NK-92 (cell line): ENCODE data around the gene OTUD5.
A peak's percentile ranks its signal among the peaks of the same experiment; 100 is the strongest.

Source experiments
- DNase-seq: peaks from one replicate; lab custom pipeline; 2025; ENCODE audit not compliant: unreplicated experiment; lab: John Stamatoyannopoulos, UW

OTUD5 gene

DNA sequence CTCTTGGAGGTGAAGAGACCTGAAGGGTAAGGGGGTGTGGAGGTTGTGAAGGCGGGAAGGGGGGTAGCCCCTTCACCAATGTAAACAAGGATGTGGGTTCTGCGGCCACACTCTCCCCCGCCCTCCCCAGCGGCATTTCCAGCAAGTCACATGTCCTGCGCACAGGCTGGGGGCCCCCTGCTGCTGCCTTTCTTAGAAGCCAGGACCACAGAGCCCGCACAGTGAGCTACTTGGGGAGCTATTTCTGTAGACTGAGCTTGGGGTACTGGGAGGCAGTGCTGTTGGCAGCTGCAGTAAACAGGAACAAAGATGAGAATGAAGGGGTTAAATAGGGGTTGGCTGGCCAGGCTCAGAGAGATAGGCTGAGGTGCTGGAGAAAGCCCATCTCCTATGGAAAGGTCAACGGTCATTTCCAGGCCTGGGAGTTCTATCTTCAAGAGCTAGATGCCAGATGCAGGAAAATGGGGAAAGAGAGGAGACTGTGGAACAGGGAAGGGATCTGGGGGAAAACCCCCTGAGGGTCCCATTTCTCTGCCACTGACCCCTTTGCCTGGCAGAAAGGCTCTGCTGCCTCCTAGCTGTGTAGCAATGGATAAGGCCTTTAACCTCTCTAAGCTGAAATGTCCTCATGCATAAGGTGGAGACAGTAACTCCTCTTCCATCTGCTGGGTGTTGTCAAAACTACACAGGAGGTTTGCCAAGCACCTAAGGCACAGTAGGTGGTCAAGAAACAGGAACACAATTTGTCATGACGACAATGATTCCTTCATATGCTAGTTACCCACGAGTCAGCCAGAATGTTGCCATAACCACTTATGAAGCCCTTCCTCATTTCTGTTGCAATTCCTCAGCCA lies 20.1 kb downstream of the OTUD5 start:
- peak; percentile 22 for DNase-seq

DNA sequence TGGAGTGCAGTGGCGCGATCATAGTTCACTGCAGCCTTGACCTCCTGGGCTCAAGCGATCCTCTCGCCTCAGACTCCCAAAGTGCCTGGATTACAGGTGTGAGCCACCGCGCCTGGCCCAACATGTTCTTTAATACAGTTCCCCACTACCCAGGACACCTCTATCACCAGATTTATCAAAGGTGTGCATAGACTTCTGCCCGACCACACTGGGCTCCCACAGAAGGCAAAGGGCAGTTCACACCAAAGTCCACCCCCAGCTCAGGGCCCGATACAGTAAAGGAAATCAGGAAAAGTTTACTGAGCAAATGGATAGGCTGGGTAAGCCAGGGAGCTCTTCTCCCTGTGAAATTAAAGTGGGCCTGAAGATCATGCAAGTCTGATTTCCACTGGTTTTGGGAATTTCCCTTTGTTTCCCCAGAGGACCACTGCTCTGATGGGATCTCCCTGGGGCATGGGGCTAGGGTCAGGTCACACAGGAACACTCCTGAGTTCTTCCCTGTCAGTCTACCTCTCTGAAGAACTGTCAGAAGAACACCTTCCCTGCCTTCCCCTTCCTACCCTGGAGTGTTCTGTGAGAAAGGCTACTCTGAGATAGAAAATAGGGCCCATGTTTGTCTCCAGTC lies 20.9 kb downstream of the OTUD5 start:
- no peak for DNase-seq

DNA sequence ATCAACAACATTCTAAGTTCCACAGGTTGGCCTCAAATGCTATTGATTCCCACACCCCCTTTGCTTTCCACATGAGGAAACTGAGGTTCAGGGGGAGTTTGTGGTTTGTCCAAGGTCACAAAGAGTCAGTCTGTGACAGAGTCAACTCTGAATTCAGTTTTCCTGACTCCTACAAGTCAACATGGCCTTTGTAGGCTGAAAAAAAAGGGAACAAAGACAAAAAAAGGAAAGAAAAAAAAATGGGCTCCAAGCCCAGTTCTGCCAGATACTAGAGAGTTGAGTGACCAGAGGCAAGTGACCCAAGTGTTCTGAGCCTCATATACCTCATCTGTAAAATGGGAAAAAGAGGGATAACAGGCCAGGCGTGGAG lies 22.1 kb downstream of the OTUD5 start:
- DNase-seq = no peak

DNA sequence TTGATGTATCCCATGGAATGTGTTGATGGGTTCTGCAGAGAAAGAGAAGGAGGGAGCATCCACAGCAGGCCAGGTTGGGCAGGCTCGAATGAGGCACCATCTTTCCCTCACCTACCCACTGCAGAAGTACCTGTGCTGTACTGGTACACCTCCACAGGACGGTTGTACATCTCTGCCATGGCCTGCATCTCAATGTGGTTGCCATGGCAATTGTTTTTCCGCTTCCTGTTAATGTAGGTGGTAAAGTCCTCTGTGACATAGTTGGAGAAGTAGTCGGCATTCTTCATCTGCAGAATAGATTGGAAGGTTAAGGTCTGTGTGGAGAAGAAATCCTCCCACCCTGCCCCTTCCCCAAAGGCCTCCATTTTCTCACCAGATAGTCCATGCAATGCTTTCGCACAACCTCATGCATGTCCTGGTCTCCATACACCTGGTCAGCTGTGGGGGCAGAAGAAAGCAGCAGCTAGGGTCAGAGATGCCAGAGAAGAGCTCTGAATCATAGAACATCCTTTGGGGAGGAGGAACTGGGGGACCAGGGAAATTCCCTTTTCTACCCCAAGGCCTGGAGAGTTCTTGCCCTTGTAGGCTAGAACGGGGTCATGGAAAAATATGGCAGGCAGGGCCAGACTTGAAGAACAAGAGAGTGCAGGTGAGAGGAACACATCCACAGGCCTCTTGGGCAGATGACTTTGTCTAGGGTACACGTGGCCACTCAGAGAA lies 22.7 kb downstream of the OTUD5 start:
- DNase-seq = no peak

DNA sequence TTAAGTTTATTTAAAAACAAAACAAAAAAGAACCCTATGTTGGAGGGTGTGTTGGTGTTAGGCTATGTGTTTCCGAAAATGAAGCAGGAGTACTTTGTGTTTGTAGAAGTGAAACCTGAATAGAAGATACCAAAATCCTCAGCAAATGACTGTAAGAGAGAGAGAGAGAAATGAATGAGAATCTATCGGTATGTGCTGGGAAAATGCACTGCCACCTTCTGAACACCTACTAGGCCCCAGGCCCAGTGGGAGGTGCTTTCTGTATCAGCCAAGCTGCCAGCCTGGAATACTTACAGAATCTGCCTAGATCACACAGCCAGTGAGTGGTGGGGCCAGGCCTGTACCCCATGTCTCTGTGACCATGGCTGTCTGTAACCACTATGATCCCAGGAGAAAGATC lies 23.6 kb downstream of the OTUD5 start:
- no peak for DNase-seq

DNA sequence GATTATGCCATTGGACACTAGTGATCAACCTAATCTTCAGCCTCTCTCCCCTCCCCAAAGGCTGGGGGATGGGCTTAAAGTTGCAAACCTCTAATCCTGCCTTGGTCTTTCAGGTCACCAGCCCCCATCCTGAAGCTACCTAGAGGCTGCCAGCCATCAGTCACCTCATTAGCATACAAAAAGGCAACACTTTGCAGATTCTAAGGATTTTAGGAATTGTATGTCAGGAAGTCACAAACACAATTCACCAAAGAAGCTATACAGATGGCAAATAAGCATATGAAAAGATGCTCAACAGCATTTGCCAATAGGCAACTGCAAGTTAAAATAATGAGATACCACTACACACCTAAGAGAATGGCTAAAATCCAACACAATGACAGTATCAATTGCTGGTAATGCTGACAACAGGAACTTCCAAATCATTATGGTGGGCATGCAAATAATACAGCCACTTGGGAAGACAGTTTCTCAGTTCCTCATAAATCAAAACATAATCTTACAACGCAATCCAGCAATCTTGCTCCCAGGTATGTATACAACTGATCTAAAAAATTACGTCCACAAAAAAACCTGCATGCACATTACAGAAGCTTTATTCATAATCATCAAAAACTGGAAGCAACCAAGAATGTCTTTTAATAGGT lies 29.5 kb downstream of the OTUD5 start:
- no peak for DNase-seq

DNA sequence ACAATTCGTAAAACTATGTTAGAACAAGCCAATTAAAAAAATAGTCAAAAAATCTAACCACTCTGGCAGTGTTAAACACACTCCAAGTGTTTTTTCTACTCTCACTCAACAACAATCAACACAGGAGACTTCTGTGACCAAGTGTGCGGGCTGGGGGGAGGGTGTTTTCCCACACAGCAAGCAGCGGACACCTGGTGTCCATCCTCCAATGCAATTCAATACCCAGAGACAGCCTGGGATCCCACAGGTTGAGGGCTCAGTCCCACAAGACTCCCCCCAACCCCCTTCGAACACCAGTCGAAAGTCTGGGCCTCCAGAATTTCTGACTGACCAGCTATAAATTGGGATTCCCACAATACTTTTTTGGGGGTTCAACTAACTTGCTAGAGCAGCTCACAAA lies 30.3 kb downstream of the OTUD5 start:
- no peak for DNase-seq

DNA sequence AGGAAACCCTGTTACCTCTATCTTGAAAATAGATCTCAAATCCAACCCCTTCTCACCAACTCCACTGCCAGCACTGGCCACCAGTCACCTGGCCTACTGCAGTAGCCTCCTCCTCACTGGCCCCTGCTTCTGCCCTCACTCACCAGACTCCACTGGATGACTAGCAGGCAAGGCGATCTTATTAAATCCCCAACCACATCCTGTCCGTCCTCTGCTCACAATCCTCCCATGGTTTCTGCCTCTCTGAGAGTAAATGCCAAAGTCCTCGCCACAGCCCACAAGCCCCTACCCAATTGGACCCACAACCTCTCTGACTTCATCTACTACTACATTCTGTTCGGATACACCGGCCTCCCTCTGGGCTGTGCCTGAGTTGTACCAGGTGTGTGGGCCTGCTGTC lies 33.1 kb downstream of the OTUD5 start:
- DNase-seq = no peak

DNA sequence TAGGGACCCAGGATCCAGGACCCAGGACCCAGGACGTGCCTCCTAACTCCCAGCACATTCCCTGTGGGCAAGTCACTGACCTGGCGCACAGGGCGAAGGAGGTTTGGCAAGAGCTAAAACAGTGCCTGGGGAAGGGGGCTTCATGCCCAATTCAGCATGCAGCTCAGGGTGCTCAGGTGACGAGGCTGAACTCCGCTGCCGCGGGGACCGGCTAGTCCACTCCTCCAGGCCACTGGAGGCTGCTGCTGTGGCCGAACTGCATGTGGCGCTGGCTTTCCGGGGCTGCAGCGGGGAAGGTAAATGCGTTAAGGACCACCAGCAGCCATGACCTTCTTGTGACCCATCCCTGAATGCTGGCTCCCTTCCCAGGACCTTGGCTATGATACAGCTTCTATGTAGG lies 33.6 kb downstream of the OTUD5 start:
- no peak for DNase-seq

DNA sequence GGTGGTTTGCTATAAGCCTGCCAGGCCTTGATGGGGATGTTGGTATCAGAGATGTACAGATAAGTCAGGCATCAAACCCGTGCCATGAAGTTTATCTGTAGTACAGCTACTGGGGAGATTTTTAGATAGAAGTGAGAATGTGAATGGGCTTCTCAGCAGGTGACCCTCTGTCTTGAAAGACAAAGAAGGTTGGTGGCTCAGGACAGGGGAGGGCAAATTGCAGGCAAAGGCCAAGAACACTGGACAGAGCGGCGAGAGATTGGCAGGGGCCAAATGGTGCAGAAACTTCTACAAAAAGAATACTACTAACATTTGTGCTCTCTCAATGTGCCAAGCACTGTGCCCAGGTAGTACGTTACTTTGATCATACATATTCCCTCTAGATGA lies 36.7 kb downstream of the OTUD5 start:
- no peak for DNase-seq

DNA sequence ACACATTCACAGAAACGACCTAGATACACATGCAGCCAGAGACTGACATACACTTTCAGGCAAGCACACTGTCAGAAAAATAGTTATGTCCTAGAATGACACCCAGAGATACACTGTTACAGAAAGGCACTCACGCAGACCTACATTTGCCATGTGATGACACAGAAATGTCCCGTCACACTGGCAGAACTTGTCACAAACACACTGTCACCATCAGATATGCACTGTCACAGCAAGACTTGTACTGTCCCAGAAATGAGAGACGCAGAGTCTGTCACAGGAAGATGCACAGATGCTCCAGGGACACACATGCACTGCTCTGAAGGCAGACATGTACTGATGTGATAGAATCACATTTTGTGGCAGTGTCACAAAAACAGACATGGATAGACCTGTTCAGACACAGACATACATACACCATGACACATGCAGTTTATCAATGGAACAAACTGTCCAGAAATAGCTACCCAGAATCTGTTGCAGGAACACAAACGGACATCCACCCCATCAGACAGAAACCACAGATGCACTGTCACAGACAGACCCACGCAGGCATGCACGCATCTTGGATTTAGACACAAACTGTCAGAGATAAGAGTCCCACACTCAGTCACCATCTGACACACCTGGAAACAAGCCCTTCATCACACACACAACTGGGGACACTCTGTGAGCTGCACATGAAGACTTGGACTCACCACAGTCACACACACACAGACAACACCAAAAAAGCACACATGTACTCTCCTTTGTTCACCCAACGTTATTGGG lies 37.3 kb downstream of the OTUD5 start:
- DNase-seq = no peak

DNA sequence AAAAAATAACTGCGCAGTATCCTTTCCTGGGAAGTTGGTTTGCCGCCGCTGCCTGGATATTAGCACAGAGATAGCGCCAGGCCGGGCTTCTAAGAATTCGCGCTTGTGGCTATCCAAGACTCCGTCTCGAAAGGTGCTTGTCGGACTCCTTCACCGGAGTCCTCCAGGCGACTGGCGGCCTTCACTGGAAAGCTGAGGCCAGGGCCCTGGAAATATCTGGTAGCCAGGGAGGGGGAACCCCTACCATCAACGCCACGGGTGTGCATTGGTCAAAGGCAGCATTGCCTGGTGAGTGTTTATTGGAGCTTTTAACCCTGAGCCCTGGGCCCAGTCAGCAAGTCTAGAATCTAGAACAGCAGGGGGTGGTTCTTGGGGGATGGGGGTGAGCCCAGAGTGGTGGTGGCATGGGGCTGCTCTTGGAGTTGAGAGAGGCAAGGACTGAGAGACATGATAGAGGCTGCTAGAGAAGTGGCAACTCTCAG lies 38.0 kb downstream of the OTUD5 start:
- DNase-seq = no peak

DNA sequence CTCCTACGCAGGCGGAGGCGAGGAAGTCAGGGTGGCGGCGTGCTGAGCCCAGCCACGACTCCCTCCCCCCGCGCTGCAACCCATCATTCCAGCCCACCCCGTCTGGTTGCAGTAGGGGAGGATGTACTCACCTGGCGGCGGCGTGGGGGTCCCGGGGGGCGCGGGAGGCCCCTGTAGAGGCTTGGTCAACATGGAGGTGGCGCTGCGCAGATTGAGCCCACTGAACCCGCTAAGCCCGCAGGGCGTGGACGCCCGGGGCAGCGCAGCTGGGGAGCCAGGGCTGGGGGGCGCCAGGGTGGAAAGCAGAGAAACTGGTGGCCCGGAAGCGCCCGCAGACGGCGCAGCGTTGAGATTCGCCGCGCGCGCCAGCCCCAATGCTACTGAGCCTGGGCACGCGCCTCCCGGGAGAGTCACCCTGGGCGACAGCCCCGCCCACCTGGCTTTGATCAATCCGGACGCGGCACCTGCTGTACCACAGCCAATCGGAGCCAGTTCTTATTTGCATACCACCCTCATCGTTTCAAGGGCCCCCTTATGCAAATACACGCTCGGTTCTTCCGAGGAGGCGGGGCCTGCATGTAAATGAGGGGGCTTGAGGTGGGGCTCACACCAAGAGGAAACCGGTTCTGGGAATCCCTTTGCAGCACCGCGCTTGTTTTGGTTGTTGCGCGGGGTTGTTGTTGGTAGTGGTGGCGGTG lies 38.6 kb downstream of the OTUD5 start, which contains the start of gene PIM2:
Gene PIM2 (minus strand): TSS at position 382 of the 698 bp plus-strand sequence. CDS start 190 bp downstream, at position 192.
- DNase-seq = peak; percentile 45

DNA sequence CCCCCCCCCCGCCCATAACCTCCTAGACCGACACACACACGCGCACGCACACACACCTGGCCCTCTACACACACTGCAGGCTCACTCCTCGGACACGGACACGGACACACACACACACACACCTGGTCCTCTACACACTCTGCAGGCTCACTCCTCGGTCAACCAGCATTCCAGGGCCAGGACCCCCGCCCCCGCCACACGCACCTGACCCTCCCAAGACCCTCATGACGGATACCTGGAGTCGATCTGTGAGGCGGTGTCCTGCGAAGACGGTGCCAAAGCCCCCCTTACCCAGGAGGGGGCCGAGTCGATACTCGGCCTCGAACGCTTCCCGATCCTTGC lies 39.1 kb downstream of the OTUD5 start:
- no peak for DNase-seq

DNA sequence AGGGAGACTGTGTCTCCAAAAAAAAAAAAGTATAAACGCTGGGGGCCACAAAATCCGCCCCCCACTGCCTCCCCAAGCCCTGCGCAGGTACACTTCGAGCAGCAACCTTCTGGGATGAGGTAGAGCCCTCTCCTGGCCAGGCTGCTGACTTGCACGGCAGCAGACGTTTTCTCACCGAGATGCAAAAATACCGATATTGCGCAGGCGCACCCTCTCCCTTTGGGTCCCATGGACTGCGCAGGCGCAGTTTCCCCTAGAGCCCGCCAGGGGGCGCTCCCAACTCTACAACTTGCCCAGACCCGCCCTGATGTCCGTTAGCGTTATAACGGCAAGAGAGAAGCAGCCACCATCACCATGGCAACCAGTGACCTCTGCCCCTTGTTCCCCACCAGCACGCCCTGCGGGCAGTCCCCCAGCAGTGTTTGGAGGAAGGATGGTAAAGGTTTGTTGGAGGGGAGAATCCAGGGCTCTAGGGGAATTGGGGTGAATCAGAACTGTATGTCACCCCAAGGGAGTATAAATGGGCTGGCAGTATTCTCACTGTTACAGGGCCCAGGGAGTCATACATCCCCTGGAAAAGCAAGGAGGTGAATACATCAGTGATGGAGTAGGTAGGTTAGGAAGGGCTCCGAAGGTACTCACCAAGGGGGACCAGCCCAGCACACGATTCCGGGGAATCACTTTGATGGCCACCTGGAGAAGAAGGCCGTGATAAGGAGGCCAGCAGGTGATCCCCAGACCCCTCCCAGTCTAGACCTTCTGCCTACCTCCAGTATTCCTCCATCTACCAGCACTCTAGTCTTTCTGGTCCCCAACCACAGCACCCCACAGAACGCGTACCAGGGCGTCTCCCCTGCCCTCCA lies 40.0 kb downstream of the OTUD5 start:
- peak; percentile 40 for DNase-seq

DNA sequence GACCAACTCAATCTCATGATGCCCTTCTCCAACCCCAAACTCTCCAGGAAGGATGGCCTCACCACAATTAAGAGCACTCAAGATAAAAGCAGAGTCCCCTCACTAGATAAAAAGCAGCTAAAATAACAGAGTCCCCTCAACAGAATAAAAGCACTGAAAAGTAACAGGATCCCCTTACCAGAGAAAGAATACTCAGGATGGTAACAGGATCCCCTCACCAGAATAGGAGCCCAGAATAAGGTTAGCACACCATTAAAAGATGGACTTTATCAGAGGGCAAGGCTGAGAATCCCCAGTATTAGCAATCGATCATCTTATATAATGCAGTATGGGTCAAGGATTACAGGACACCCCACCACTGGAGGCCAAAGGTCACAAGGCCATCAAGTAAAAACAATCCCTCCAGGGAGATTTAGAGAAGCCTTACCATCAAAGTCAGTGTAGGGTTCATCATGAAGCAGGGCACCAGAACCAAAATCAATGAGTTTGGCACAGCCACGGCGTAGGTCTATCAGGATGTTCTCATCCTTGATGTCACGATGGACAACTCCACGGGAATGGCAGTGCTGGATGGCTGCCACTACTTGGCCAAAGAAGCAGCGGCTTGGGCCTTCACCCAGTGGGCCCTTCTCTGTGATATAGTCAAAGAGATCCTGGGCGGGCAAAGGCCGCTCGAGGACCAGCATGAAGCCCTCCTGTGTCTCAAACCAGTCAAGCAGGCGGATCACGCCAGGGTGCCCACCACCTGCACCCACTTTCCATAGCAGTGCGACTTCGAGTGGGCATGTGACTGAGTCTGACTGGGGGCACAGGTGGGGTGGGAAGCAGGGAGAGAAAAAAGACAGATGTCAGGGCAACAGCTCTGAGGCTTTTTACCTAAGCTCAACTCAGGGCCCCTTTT lies 42.6 kb downstream of the OTUD5 start:
- no peak for DNase-seq

DNA sequence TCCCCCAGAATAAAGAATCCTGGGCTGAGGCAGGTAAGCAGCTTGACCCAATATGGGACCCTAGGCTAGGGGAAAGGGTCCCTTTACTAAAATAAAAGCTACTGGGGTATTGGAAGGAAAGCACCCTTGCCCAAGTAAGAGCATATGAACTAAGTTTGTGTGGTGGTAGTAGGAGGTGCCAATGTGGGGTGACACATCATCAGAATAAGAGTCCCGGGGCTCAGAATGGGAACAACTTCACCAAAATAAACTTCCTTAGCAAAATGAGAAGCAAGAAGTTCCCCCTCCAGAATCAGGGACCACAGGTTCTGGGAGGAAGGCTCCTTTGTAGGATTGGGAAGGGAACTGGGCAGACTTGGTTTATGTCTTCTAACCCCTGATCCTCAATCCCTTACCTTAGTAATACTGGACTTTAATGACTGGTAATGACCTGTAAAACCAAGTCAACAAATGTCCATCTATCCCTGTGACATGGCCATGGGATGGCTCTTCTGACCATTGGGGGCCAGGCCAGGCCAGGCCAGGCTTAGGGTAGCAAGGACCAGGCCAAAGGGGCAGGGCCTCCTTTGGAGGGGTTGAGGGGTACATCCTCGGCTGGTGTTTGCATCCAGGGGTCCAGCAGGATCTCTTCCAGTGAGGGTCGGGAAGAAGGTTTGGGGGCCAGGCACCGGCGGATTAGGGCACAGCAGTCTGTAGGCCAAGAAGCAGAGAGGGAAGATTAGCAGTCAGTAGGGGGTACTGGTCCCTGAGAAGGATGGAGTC lies 43.6 kb downstream of the OTUD5 start:
- no peak for DNase-seq
